AG10803 (cell line): ENCODE measurements around the gene SLC25A1.
A peak's percentile ranks its signal among the peaks of the same experiment; 100 is the strongest.

Experiments used
- DNase-seq: peaks from one replicate; pipeline ENCODE4 v3.0.0; 2010; ENCODE audit warnings: low read depth
- H3K4me3 ChIP-seq: 2 replicates; pipeline ENCODE4 v1.5.1; 2011; ENCODE audit warnings: mild to moderate bottlenecking, low read length, control low read depth
- TF ChIP-seq, protein P1 (sequence below): conservative IDR thresholded peaks from 2 replicates; pipeline ENCODE4 v1.5.1; 2011; ENCODE audit warnings: mild to moderate bottlenecking, low read length, control low read depth, inconsistent platforms

SLC25A1 gene

DNA sequence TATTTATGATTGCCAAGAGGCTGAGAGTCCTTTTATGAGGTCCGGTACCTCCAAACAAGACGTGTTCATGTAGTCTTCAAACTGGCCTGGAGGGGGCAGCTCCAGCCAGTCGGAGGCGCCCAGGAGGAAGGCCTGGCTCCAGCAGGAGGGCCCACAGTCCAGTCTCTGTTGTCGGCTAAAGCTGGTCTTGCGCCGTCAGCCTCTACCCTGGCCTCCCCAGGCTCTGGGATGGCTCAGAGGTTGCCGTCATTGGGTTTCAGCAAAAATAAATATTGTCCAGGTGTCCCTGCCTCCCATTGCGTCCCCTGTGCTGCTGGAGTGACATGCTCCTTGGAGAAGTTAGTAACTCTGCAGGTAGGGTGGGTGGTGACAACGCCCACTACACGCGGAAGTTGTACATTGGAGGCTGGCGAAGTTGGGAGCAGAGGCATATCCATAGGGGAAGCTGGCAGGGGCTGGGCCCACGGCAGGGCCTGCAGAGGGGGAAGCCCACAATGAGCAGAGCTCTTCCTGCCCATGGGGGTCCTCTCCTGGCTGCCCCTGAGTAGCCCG is 1.0 kb upstream of the SLC25A1 start:
- peak; percentile 85 for DNase-seq

DNA sequence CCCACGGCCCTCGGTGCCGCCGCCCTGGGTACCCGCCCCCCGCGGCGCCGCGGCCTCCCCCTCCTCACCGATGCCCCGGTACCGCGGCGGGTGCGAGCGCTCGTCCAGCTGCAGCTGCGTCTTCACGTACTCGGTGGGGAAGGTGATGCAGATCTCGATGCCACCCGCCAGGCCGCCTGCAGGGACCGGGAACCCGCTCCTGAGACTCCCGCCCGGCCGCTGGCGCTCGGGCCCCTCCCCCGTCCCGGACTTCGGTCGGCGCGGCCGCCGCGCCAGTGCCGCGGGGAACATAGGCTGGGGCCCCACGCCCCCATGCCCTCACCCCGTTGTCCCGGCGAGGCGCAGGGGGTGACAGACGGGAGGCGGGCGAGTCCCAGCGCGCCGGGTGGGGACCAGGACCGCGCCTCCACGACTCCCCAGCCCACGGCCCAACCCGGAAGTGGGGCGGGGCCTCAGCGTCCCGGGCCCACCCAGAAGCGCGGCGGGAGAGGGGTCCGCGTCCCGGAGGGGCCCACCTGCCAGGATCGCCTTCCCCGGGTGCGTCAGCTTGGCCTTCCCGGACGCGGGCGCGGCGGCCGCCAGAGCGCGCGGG is 375 bp downstream of the SLC25A1 start:
- TF ChIP-seq, protein P1, sequence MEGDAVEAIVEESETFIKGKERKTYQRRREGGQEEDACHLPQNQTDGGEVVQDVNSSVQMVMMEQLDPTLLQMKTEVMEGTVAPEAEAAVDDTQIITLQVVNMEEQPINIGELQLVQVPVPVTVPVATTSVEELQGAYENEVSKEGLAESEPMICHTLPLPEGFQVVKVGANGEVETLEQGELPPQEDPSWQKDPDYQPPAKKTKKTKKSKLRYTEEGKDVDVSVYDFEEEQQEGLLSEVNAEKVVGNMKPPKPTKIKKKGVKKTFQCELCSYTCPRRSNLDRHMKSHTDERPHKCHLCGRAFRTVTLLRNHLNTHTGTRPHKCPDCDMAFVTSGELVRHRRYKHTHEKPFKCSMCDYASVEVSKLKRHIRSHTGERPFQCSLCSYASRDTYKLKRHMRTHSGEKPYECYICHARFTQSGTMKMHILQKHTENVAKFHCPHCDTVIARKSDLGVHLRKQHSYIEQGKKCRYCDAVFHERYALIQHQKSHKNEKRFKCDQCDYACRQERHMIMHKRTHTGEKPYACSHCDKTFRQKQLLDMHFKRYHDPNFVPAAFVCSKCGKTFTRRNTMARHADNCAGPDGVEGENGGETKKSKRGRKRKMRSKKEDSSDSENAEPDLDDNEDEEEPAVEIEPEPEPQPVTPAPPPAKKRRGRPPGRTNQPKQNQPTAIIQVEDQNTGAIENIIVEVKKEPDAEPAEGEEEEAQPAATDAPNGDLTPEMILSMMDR: no peak
- DNase-seq: no peak
- H3K4me3 ChIP-seq: peak overlapping the region; percentile 67

More for the DNA sequence above, 1.0 kb upstream of the SLC25A1 start:
- TF ChIP-seq, protein P1: peak; percentile 70
- peak overlapping the region; percentile 61 for H3K4me3 ChIP-seq

DNA sequence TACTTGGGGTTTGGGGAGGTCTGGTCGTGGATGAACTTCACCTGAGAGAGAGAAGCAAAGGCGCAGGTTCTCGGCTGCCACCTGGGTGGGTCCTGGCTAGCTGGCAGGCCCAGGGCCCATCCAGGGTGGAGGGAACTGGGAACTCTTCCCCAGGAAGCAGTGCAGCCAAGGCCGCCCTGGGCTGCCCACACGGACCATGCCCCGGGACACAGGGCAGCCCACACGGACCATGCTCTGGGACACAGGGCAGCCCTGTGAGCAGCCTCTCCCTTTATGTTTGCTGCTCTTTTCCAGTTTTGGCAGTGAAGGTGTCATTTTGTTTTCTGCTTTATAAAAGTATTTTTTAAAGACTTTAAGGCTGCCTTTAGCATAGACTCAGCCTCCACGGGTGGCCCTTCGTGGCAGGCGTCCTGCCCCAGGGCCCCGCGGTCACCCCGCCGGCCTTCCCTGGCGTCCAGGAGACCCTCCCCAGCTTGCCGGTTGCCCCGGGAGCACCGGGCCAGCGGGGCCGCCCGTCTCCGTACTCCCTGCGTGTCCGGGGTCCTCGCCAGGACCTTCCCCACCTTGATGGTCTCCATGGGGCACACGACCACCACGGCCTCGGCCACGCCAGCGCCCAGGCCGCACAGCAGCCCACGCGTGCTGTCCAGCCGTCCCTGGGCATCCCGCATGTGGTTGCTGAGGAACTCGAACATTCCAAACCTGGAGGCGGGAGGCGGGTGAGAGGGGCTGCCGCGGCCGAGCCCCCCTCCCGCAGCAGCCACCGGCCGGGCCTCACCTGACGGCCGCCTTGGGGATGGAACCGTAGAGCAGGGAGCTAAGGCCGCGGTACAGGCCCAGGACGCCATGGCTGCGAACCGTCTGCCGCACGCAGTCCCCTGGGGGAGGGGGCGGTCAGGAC is 1.1 kb downstream of the SLC25A1 start:
- peak overlapping the region; percentile 67 for H3K4me3 ChIP-seq
- TF ChIP-seq, protein P1: no peak
- DNase-seq: no peak

- TF ChIP-seq, protein P1: no peak
- no peak for DNase-seq
- peak overlapping the region; percentile 67 for H3K4me3 ChIP-seq
Measured at GRCh38 chr22:19176732-19177131, 1.8 kb downstream of the SLC25A1 start.

DNA sequence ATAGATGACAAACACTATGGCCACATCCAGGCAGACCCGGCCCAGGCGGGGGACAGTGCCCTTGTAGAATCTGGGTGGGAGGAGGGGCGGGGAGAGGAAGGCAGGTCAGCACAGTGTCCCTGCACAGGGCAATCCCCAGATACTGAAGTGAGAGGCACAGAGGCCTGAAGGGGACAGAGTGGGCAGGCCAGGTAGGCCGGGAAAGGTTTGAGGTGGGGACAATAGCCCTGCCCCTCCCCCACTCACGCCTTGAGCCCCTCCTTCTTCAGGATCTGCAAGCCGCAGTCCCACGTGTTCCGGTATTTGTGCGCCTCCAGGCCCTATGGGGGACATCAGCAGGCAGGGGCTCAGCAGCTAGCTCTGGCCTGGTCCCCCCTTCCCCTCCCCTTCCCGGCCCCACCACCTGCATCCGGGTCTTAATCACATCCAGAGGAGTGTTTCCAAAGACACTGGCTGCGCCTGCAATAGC is 2.3 kb downstream of the SLC25A1 start:
- TF ChIP-seq, protein P1: no peak
- DNase-seq: no peak
- H3K4me3 ChIP-seq: no peak overlapping the region

DNA sequence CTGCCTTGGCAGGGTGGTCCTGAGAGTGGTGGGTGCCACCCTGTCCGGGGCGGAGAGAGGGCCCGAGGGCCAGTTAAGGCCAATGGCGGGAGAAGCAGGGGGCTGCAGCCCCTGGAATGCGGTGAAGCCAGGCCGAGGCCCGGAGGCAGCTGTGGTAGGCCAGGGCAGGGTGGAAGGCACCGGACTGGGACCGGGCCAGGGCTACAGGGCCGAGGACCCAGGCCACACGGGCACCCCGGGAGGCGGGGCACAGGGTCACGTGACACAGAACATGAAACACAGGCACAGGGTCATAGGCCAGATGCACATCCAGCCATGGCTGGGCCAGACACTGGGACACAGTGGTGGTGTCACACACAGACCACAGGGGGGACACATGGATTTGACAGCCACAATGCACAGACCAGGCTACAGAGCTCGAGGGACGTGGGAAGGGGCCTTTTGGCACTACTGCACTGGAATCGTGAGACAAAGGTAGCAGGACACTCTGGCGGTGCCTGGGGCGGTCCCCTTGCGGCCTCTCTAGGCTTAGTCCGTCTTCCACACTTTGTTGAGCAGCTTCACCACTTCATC is 2.8 kb downstream of the SLC25A1 start:
- no peak for DNase-seq
- H3K4me3 ChIP-seq: no peak overlapping the region
- TF ChIP-seq, protein P1: no peak
